HG03575 (cell line): ENCODE data around the gene ADGRA1.
"Not testable (repeated sequence)": the region's sequence is repeated elsewhere in the genome, so short reads cannot be mapped to it uniquely, and the experiment has no call there.

ENCODE experiments used
- ATAC-seq: cut with Tn5 transposase; IDR thresholded peaks from one replicate; pipeline ENCODE4 v1.9.1; 2021; ENCODE audit not compliant: unreplicated experiment, insufficient number of reproducible peaks, low FRiP score; ENCODE audit errors: extremely low read depth

The ADGRA1 gene

DNA sequence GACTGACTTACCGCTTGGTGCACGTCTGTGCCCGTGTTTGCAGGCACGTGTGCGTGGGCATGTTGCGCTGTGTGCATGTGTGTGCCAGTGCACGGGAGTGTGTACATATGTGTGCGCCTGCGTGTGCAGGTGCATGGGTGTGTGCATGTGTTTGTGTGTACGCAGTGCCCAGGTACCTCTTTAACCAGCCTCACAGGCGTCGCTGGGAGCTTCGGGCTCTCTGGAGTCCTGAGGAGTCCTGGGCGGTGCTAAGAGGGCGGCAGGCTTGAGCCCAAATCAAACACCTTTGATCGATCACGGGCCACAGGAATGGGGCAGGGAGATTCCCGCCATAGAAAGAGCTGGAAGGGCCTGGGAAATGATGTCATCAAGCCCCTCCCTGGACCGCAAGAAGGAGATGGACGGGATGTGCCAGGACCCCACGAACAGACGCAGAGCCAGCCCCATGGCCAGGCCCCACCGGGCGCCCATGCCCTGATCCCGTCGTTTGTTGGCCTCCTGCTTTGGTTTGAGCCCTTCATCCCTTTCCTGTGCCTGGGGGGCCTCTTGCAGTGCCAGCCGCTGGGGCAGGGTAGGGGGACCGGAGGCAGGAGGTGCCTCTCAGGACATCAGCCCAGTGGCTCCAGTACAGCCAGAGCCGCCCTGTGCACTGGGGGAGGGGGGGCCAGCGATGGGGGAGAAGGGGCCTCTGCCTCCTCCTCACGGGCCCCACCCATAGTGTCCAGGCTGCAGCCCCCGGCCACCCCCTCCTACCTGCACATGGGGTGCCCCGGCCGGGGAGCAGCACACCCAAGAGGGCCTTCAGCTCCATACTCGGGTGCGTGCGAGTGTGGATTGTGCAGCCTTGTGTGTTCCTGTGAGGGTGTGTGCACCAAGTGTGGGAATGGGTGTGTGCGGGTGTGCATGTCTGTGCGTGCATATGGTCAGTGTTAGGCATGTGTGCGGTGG is 78.1 kb downstream of the ADGRA1 start:
- ATAC-seq = no peak

DNA sequence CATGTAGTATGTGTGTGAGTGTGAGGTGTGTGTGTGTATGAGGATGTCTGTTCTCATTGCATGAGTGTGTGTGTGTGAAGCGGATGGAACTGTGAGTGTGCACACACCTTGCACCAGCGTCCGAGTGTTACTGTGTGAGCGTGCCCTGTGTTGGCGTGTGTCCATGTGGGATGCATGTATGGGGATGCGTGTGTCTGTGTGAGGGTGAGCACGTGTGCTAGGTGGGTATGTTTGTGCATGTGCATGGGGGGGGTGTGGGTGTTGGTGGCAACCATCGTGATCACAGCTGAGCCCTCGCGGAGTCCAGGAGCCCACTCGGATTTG is 78.7 kb downstream of the ADGRA1 start:
- ATAC-seq = no peak

DNA sequence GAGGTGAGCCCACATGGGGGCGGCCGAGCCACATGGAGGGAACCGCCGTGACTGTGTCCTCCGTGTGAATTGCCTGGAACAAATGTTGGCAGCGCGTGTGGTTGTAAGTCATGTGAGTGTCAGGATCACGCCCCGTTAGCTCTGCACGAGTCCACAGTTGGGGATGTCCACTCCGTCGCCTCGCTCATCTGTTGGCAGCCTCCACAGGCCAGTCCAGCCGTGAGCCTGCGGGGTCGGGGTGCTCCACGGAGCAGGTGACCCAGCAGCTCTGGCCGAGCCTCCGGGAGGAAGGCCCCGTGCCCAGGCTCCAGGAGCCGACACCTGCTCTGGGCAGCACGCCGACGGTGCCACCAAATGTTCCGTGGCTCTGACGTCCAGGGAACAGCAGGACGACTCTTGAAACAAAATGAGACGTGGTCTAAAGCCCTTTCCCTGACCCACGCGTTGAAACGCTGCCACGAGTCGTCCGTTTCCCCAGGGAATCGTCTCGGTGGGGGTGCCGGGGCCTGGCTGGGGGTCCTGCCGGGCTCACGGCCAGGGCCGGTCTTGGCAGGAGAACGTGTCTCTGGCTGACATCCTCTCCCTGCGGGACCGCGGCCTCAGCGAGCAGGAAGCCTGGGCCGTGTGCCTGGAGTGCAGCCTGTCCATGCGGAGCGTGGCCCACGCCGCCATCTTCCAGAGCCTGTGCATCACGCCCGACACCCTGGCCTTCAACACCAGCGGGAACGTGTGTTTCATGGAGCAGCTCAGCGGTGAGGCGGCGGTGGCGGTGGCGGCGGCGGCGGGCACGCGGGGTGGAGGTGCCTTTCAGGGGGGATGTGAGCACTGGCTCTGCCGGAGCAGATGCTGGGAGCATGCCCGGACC is 79.3 kb downstream of the ADGRA1 start:
- ATAC-seq = no peak

DNA sequence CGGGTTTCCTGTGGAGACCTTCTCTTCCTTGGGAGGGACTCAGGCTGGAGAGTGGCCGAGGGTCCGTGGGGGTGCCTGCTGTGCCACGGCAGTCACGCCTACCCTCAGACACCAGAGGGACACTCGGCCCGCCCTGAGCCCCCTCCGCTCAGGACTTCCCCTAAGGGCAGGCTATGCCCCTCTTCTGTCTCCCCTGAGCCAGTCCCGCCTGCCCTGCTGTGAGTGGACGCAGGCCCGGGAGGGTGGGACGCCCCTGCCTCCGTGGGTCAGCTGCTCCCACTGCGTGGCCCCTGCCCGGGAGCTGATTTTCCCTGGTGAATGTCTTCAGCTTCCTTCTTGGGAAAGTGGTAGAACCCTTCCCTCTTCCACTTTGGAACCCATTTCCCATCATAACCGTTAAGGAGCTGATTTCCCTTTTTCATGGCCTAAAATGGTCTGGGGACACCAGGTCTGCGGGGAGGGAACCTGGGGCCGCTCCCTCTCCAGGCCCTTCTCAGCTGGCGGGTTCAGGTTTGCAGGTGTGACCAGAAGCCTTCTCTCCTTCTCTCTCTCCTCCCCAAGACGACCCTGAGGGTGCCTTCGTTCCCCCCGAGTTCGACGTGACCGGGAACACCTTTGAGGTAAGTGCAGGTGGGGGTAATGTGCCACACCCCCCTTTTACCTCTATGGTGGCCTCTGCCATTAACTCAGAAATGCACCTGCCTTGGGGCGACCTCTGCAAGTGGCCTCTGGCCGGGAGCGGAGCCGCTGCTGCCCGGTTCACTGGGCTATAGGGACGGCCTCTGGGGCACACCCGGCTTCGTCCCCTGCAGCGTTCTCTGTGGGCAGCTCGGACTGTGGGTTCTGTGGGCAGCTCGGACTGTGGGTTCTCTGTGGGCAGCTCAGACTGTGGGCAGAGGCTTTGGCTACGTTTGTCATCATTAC is 80.2 kb downstream of the ADGRA1 start:
- ATAC-seq = no peak

DNA sequence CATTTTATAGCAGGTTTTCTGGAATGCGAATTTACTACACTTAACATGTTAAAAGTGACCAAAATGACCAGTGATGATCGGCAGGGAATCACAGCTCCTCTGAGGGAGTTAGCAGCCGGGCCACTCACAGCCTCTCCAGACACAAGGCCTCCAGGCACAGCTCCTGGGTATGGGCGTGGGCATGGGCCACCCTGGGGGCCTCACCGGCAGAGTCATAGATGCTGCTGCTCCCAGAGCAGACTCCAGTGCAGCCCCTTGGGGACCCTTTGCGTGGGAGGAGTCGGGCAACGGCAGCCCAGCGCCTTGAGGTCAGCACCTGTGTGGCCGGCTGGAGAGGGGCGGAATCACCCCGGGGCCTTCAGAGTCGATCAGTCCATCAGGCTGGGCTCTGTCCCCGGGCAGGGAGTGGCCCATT is 80.9 kb downstream of the ADGRA1 start:
- ATAC-seq = no peak

DNA sequence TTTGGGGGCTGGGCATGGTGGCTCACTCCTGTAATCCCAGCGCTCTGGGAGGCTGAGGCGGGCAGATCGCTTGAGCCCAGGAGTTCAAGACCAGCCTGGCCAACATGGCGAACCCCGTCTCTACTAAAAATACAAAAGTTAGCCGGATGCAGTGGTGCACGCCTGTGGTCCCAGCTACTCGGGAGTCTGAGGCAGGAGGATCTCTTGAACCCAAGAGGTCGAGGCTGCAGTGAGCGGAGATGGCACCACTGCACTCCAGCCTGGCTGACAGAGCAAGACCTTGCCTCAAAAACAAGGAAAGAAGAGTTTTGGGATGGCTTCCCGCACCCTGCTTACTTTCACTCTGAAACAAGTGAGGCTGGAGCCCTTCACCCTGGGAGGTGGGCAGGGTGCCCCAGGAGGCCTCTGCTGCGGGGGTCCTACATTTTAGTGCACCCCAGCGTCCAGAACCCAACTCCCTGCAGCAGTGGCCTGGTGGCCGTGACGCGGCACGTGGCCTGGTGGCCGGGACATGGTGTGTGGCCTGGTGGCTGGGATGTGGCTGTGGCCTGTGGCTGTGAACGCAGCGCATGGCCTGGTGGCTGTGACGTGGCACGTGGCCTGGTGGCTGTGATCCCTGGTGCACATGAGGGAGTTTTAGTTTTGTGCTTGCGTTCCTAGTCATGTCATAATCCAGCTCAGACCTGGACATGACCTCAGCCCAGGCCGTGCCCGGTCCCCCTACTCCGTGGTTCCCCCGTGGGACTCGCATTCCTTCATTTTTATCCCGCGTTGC is 81.6 kb downstream of the ADGRA1 start:
- no peak for ATAC-seq

DNA sequence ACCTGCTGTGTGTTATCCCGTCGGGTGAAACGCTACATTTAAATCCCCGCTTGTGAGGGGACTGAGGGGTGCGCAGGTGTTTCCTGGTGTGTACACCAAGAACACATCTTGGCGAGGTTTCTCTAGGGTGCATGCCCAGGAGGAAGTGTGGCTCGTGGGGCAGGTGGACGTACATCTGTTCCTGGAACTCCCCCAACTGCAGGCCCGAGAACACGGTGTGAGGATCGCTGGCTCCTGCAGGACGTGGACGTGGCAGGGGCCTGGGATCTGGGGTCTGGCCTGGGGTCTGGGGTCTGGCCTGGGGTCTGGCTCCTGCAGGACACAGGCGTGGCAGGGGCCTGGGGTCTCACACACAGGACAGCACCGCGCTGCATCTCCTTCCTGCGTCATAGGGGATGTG is 82.4 kb downstream of the ADGRA1 start:
- no peak for ATAC-seq

DNA sequence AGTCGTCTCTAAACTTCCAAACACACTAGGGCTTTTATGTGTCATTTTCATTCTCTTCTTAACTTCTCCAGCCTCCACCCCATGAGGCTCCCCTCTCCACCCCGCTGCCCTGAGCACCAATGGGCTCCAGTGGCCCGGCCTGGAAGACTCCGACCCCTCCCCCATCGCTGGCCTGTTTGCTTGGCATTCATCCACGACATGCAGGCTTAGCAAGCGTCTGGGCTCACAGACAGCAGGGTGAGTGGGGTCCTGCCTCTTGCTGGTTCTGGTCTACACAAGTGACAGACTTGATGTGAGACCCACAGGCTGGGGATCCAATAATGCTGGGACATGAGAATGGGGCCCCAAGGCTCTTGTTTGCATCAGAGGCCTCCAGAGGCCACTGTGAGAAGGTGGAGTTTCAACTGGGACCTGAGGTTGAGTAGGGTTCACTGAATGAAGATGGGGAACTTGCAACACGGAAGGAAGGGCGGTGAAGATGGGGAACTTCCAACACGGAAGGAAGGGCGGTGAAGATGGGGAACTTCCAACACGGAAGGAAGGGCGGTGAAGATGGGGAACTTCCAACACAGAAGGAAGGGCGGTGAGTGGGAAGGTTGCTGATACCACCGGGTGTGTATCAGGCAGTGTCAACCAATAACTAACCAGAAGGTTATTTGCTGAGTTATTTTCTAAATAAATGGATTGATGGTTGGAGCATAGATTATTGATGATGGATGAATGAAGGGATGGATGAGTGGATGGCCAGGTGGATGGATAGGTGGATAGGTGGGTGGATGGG is 86.3 kb downstream of the ADGRA1 start:
- no peak for ATAC-seq

DNA sequence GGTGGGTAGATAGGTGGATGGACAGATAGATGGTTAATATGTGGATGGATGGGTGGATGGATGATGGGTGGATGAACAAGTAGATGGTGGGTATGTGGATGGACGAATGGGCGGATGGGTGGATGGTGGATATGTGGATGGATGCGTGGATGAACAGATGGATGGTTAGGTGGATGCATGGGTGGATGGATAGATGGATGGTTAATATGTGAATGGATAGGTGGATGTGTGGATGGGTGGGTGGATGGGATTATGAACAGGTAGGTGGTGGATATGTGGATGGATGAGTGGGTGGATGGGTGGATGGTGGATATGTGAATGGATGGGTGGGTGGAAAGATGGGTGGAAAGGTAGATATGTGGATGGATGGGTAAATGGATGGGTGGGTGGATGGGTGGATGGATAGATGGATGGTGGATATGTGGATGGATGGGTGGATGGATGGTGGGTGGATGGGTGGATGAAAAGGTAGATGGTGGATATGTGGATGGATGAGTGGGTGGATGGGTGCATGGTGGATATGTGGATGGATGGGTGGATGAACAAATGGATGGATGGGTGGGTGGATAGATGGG is 87.1 kb downstream of the ADGRA1 start:
- ATAC-seq = no peak

DNA sequence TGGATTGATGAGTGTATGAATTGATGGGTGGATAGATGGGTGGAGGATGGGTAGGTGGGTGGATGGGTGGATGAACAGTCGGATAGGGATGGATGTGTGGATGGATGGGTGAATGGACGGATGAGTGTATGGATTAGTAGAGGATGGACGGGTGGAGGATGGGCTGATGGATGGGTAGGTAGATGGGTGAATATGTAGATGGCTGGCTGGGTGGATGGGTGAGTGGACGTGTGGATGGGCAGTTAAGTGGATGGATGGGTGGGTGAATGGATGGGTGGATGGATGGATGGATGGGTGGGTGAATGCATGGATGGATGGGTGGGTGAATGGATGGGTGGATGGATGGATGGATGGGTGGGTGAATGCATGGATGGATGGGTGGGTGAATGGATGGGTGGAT is 87.9 kb downstream of the ADGRA1 start:
- not testable (repeated sequence) for ATAC-seq

DNA sequence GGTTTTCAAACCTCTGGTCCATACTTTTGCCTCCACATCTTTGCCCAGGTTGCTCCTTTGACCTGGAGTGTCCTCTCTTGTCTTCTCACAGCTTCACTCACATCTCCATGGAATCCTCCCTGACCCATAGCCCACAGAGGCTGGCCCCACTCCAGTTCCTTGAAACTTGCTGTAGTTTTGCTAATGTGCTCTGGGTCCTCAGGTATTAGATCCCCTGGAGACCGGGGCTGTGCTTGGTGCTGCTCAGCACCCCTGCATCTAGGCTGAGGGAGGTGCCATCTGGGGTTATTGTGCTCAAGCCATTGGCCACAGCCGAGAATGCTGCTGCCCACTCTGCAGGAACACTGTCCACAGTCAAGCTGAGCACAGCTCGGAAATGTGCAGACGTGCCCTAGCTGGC is 88.8 kb downstream of the ADGRA1 start:
- no peak for ATAC-seq

DNA sequence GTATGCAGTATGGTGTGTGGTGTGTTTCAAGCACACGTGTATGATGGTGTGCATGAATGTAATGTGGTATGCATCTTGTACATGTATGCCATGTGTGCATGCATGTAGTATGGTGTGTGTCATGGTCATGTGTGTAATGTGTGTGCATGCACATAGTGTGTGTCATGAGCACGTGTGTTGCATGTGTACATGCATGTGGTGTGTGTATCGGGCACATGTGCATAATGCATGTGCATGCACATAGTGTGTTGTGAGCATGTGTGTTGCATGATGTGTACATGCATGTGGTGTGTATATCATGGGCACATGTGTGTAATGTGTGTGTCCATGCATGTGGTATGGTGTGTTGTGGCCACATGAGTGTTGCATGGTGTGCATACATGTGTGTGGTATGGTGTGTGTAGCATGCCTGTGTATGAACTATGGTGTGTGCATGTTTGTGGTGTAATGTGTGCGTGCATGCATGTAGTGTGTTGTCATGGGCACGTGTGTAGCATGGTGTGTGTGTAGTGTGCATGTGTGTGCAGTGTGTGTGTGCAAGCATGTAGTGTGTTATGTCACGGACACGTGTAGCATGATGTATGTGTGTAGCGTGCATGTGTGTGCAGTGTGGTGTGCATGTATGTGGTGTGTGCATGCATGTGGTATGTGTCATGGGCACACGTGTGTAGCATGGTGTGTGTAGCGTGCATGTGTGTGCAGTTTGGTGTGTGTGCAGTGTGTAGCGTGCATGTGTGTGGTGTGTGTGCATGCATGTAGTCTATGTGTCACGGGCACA is 89.8 kb downstream of the ADGRA1 start:
- ATAC-seq = no peak

DNA sequence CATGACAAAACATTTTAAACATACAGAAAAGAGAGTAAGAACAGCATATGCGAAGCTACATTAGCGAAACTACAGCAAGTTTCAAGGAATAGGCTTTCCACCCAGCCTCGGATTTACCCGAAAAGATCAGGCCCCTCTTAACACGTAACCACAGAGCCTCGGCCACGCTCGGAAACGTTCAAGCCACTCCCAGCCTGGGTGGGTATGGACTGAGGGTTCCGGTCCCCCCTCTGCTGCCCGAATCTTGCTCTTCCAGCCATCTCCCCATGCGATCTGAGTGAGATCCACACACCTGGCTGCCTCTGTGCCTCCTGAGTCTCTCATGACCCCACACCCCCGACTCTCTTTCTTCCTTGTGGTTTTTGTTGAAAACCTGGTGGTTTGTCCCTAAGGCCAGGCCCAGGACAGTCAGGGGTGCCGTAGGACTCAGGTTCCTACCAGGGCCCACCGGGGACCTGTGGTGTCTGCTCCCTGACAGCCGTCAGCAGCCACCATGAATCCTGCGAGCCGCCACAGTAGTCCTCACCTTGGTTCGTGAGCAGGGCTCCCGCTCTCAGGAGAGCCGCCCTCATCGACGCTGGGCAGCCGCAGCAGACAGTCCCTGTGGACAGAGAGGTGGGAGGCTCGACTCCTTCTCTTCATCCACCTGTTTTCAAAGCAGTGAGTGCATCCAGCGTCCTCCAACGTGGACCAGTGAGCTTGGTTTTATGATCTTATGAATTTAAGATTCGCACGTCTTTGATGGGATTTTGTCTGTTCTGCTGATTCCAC is 90.8 kb downstream of the ADGRA1 start:
- ATAC-seq = no peak

DNA sequence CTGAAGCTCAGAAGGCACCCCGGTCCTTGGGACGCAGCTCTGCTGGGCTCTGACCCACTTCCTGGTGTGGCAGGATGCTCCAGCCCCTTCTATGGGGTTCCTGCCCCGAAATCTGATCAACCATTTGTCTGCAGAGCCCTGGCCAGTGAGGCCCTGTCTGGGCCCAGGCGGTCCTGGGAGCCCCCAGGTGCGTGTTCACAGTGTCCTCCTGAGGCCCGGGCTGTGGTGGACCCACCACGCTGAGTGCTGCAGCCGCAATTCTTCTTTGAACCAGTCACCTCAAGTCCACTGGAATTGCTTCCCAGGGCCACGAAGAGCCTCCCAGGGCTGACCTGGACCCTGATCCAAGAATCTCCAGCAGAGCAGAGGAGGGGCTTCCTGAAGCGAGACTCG is 91.4 kb downstream of the ADGRA1 start:
- no peak for ATAC-seq

DNA sequence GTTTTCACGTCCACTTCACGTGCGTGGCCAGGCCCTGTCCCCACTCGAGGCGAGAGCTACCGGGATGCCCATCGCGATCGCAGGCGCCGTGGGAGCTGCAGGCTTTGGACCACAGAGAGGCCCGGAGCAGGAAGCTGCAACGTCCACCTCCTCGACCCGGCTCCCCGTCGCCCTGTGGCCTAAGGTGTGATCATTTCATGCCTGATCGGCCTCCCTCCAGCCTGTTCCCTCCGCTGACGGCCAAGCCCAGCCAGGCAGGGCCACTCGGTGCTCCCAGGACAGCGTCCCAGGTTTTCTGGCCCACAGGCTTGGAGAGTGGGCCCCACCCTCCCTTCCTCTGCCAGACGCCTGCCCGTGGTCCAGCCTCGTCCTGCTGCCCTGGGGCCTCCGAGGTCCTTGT is 91.9 kb downstream of the ADGRA1 start:
- no peak for ATAC-seq
